ENCODE measurements around the gene NBEA. TPM values are rescaled to one million over a fixed set of nuclear protein-coding genes. Genes with fewer than 3 reads are reported as not detected.
"Not testable (repeated sequence)": the region's sequence is repeated elsewhere in the genome, so short reads cannot be mapped to it uniquely, and the experiment has no call there.

Gene NBEA
- 27.3 TPM for total RNA-seq
- long read RNA-seq, partial matches to known transcripts, result 6 of 23 reads
- long read RNA-seq, other reads (novel, unspliced or antisense), result 17 of 23 reads

- DNase-seq (ENCODE audit: low spot score), result peak; percentile 90
- intact Hi-C loops (cut with DNase I), result no loop called here
These were observed at the start of gene NBEA for GRCh38 chr13:34941835-34942731. NBEA (plus strand) TSS chr13:34942270; CDS start chr13:34942821, 551 bp downstream.

GRCh38 chr13:34894756-34895155 lies 47.3 kb upstream of the NBEA start:
- intact Hi-C loops (cut with DNase I), result no loop called here
- no peak for DNase-seq (ENCODE audit: low spot score)

- DNase-seq (ENCODE audit: low spot score), result no peak
- intact Hi-C loops (cut with DNase I), result no loop called here
These were observed 44.9 kb upstream of the NBEA start for GRCh38 chr13:34897220-34897619.

GRCh38 chr13:34899888-34900287 lies 42.2 kb upstream of the NBEA start:
- no peak for DNase-seq (ENCODE audit: low spot score)
- intact Hi-C loops (cut with DNase I), result no loop called here

GRCh38 chr13:34900288-34900739 lies 41.8 kb upstream of the NBEA start:
- DNase-seq (ENCODE audit: low spot score), result no peak
- intact Hi-C loops (cut with DNase I), result no loop called here

GRCh38 chr13:34901572-34901971 lies 40.5 kb upstream of the NBEA start:
- intact Hi-C loops (cut with DNase I), result no loop called here
- no peak for DNase-seq (ENCODE audit: low spot score)

- intact Hi-C loops (cut with DNase I), result no loop called here
- DNase-seq (ENCODE audit: low spot score), result no peak
These were observed 30.9 kb upstream of the NBEA start for GRCh38 chr13:34911159-34911558.

- intact Hi-C loops (cut with DNase I), result no loop called here
- no peak for DNase-seq (ENCODE audit: low spot score)
These were observed 29.0 kb upstream of the NBEA start for GRCh38 chr13:34913040-34913439.

GRCh38 chr13:34914416-34914815 lies 27.7 kb upstream of the NBEA start:
- DNase-seq (ENCODE audit: low spot score), result no peak
- intact Hi-C loops (cut with DNase I), result no loop called here

- intact Hi-C loops (cut with DNase I), result no loop called here
These were observed 15.6 kb upstream of the NBEA start for GRCh38 chr13:34926508-34926907.

GRCh38 chr13:34928676-34929075 lies 13.4 kb upstream of the NBEA start:
- intact Hi-C loops (cut with DNase I); DNase-seq (ENCODE audit: low spot score): not testable (repeated sequence)

More at GRCh38 chr13:34926508-34926907, 15.6 kb upstream of the NBEA start:
- DNase-seq (ENCODE audit: low spot score), result no peak

- intact Hi-C loops (cut with DNase I), result no loop called here
- DNase-seq (ENCODE audit: low spot score), result no peak
These were observed 10.5 kb upstream of the NBEA start for GRCh38 chr13:34931572-34931971.

GRCh38 chr13:34933349-34933748 lies 8.7 kb upstream of the NBEA start:
- DNase-seq (ENCODE audit: low spot score), result no peak

GRCh38 chr13:34933786-34934185 lies 8.3 kb upstream of the NBEA start:
- DNase-seq (ENCODE audit: low spot score), result no peak
- intact Hi-C loops (cut with DNase I), result no loop called here

More at GRCh38 chr13:34933349-34933748, 8.7 kb upstream of the NBEA start:
- intact Hi-C loops (cut with DNase I), result no loop called here

GRCh38 chr13:34935841-34936240 lies 6.2 kb upstream of the NBEA start:
- no peak for DNase-seq (ENCODE audit: low spot score)
- intact Hi-C loops (cut with DNase I), result no loop called here

- no peak for DNase-seq (ENCODE audit: low spot score)
- intact Hi-C loops (cut with DNase I), result no loop called here
These were observed 2.3 kb upstream of the NBEA start for GRCh38 chr13:34939771-34940170.

GRCh38 chr13:34941436-34941834 lies 635 bp upstream of the NBEA start:
- intact Hi-C loops (cut with DNase I), result no loop called here
- DNase-seq (ENCODE audit: low spot score), result no peak

GRCh38 chr13:34942732-34943435 lies 814 bp downstream of the NBEA start:
- intact Hi-C loops (cut with DNase I), result no loop called here

GRCh38 chr13:34943436-34944273 lies 1.6 kb downstream of the NBEA start:
- intact Hi-C loops (cut with DNase I), result no loop called here
- DNase-seq (ENCODE audit: low spot score), result no peak

More at GRCh38 chr13:34942732-34943435, 814 bp downstream of the NBEA start:
- DNase-seq (ENCODE audit: low spot score), result peak; percentile 79

GRCh38 chr13:34944274-34944634 lies 2.2 kb downstream of the NBEA start:
- DNase-seq (ENCODE audit: low spot score), result no peak
- intact Hi-C loops (cut with DNase I), result no loop called here

Measured in cardiac septum (tissue), 1 donor.